GM12874 (cell line): ENCODE results near the gene CDHR2.

Experiments used
- CTCF ChIP-seq: IDR thresholded peaks from 2 replicates; pipeline ENCODE4 v1.5.1; 2011; ENCODE audit warnings: low read depth, mild to moderate bottlenecking, control low read depth, low read length, moderate library complexity; ENCODE audit not compliant: insufficient read depth

The CDHR2 gene

GRCh38 chr5:176529741-176530141 lies 19.4 kb upstream of the CDHR2 start:
- no peak for TF ChIP-seq CTCF

- no peak for TF ChIP-seq CTCF
Observed at GRCh38 chr5:176530393-176530982, 18.7 kb upstream of the CDHR2 start.

GRCh38 chr5:176530983-176531901 lies 17.9 kb upstream of the CDHR2 start:
- TF ChIP-seq CTCF: no peak

GRCh38 chr5:176531902-176532493 lies 17.1 kb upstream of the CDHR2 start:
- no peak for TF ChIP-seq CTCF

GRCh38 chr5:176532795-176533194 lies 16.3 kb upstream of the CDHR2 start:
- no peak for TF ChIP-seq CTCF

GRCh38 chr5:176533390-176533789 lies 15.8 kb upstream of the CDHR2 start:
- no peak for TF ChIP-seq CTCF

GRCh38 chr5:176533894-176534611 lies 15.1 kb upstream of the CDHR2 start:
- no peak for TF ChIP-seq CTCF
